HG03439 (cell line): ENCODE results near the gene ZIC4.

Experiments
- ATAC-seq: cut with Tn5 transposase; IDR thresholded peaks from one replicate; pipeline ENCODE4 v1.9.1; 2021; ENCODE audit warnings: mild to moderate bottlenecking, moderate library complexity; ENCODE audit not compliant: unreplicated experiment

The ZIC4 gene

DNA sequence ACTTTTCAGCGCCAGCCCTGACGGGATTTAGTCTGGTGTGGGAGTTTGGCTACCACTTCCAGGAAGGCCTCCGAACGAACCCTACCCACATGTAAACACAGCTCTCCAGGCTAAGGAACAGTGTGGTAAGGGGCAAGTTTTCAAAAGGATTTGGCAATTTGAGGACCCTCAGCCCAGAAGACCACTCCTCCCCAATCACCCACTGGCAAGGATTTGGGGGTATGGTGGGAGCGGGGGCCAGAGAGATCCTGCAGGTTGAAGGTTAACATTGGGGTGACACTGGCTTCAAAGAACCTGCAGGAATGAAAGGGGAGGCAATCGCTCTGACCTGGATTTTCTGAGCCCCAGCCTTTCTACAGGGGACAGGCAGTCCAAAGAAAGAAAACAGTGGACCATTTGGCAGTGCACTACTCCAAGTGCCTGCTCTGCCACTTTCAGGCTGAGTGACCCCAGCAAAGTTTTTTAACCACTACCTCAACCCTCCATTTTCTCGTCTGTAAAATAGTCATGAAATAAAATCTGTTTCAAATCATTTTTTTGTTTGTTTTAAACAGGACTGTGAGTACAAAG, 34.5 kb downstream of the ZIC4 start:
- no peak for ATAC-seq

DNA sequence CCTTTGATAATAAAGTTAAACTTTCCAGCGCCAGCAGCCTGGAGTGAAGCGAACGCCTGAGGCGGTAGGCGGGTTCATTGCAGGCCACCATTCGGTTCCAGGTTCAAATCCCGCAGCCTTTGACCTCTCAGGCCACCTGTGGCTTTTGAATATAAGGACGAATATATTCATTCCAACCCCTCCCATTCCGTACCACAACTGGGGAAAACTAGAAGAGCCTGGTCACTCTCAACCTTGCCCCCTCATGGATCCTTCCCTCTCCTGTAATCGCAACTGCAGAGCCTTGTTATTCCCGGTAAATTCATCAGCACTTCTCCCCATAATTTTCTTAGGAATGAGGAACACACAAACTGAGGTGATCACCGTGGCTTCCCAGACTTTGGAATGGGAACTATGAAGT, 35.2 kb downstream of the ZIC4 start:
- no peak for ATAC-seq

DNA sequence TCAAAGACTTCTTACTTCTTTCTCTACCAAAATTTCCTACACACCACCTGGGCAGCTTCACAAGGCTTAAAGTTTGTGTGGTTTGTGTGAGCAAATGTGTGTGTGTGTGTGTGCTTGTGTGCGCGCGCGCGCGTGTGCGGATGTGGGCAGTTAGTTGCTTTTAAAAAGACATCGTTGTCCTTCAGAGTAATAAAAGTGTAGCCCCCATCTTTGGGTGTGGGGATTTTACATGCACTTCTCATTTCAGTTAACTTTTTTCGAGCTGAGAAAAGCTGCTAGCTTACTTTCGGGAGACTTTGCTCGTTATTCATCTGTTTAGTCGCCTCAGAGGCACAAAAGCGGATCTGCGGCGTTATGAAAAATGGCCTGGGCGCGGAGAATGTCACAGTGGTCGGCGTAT, 36.0 kb downstream of the ZIC4 start:
- no peak for ATAC-seq

DNA sequence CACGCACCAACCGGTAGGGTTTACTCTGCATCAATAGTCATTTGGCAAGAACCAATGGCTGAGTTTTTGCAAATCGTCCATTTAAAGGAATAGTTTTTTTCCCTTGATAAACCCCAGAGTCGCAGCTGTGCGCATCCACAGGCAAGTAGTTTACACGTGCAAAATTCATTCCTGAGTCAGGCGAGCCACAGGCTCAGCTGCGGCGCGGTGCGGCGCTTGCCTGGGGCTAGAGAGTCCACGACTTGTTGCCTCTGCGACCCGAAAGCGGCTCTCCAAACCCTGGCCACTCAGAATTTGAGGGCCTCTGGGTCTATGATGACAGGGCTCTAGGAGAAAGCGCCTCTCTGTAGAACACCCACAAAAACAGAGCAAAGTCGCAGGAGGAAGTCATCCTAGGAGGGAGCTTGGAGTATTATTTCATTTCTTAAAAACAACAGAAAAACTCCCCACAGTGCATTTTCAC, 36.7 kb downstream of the ZIC4 start:
- no peak for ATAC-seq

GRCh38 chr3:147369231-147369630, 37.1 kb downstream of the ZIC4 start:
- no peak for ATAC-seq

GRCh38 chr3:147368561-147369221, 37.7 kb downstream of the ZIC4 start:
- no peak for ATAC-seq

DNA sequence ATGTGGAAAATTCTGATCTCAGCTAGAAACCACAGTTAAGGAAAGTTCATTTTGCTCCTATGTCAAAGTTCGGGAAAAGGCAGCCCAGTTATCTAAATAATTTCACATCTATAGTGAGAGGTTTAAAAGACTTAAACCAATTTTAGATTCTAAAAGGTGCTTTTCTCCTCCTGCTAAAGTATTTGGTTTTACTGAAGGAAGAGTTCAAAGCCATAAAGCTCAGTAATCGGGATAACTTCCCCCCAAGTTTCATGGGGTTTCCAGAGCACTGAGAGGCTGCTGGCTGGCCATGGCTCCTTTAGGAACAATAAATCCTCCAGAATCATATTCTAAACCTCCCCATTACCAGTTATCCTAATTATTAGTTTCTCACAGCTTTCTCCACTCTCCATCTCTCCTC, 38.2 kb downstream of the ZIC4 start:
- no peak for ATAC-seq

DNA sequence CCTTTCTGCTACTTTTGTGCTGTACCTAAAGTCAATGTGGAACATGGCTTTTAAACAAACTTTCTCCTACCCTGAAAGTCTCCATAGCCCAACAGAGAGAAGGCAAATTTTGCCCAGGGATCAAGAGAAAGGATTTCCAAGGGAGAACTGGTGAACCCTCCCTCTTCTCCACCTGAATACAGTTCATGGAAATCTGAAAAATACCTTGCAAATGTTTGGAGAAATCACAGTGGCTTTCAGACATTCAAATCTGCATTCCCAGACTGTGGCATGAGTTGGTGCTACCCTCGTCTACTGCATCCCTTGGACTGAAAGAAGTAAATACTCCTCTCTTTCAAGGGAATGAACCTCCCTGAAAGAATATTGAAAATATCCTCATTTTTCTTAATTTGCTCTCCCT, 38.7 kb downstream of the ZIC4 start:
- no peak for ATAC-seq

GRCh38 chr3:147365196-147366115, 40.9 kb downstream of the ZIC4 start:
- ATAC-seq: no peak

GRCh38 chr3:147364771-147365170, 41.6 kb downstream of the ZIC4 start:
- ATAC-seq: no peak

DNA sequence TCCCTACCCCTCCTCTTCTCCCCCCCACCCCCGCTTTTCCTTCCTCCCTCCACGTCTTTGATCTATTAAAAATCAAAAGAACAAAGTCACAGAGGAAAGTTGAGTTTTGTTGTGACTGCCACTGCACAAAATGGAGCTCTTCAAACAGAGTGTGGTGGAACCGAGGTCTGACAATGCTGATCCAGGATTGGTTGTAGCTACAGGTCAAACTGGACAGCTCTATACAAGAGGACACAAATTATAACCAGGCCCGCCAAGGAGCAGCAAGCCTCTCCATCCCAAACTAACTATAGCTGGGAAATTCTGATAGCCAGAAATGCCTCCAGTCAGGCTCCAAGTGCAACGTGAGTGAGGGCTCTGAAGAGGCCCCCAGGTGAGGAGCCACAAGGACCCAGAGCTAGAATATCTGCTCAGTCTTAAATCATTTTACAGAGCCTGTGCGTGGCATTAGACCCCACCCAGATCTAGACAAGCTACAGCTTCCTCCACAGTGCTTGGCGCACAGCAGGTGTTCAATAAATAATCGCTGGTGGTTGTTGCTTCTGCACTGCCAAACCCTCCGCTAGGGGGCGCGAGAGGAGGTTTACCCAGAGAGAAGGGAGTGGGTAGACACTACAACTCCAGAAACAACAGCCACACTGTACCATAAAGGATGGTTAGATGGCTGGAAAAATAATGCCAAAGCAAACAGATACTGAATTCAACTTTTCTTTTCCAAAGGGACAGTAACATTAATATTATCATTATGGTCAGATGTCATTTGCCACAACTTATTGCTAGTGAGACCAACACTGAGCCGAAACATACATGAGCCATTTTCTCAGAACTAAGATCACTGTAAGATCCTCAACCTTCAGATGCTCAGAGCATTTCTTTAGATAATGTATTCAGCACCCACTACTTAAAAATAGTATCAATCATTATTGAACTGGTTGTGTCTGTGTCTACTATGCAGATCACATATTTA, 44.6 kb downstream of the ZIC4 start:
- peak; percentile 89 for ATAC-seq

- ATAC-seq: no peak
These were observed 45.5 kb downstream of the ZIC4 start for GRCh38 chr3:147360646-147361453.

DNA sequence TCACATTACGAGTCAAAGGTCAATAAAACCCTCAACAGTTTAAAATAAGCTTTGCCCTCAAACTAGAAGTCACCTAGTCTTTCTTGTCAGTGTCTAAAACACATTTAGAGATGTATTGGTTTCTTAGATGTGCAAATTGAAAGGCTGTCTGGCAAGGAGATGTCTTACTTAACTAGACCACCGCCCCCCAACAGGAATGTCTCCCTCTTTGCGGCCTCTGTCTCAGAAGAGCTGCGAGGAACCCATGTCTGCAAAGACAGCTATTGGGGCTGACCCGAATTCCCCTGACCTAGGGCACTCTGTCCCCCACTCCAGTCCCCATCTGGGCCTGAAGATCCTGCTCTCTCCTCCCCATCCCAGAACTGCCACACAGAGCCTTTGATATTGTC, 46.3 kb downstream of the ZIC4 start:
- ATAC-seq: no peak

GRCh38 chr3:147359177-147360050, 46.9 kb downstream of the ZIC4 start:
- ATAC-seq: no peak

DNA sequence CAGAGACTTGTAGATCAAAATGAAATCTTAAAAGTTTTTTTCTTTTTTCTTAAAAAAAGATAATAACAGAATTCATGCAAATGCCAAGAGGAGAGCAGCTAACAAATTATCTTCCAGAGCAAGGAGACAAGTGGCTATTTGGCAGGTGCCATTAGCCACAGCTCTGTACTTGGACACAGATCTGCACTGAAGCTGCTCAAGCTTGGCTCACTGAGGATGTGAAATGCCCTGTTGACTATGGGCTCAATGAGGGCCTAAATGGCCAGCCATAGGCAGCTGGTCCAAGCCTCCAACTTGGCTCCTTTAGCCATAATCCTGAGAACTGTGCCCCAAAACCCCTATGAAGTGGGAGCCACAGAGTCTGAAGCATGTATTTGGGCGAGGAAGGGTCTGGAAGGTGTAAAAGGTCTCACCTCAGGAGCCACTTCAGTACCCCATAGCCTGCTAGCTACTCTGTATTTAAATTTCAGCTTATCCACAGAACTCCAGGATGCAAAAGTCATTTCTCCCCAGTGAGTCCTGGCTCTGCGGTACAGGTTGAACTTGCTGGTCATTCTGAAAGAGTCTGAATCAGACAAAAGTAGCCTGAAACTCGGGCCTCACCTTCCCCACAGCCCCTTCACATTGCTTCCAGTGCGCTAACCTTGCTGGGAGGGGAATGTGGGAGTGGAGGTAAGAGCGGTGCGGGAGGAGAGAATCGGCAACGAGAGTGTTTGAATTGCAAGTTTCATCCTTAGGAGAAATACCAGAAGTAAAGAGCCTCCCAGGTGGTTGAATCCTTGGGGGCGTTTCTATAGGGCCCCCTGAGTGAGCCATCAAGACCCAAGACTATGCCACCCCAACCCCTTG, 48.0 kb downstream of the ZIC4 start:
- no peak for ATAC-seq

- ATAC-seq: no peak
These were observed 49.1 kb downstream of the ZIC4 start for GRCh38 chr3:147356909-147357900.
